ENCODE data around the gene PGAM5. TPM values are rescaled to one million over a fixed set of nuclear protein-coding genes. Genes with fewer than 3 reads are reported as not detected.

The PGAM5 gene
- total and polyA plus RNA-seq, 10 of the 15 experiments (the other 5 are each of a cell fraction or from before 2014, with no cell fraction given), result 8.2 to 90.9 (median 45.3) TPM

GRCh38 chr12:132698341-132698740, 12.3 kb upstream of the PGAM5 start:
- Histone ChIP-seq H3K27me3 (replicated peaks in 1 of 2; ENCODE audit: control insufficient read depth in 2 of 2, insufficient read depth in 2 of 2, low read length in 1 of 2) (no peaks in the 10 kb centered on the region), H3K4me1 (ENCODE audit: control insufficient read depth, insufficient read depth, low read length) (peaks cover 15% of the 10 kb centered on the region), H2AFZ (ENCODE audit: control insufficient read depth, low read depth, low read length) (no peak overlapping the region), H4K20me1 (ENCODE audit: control insufficient read depth, insufficient read depth) (no peaks in the 10 kb centered on the region), H3K4me2 (ENCODE audit: control insufficient read depth, insufficient read depth) (no peak overlapping the region), H3K9ac (ENCODE audit: control insufficient read depth, insufficient read depth, low read length) (no peak overlapping the region), H3K79me2 (ENCODE audit: control insufficient read depth, insufficient read depth, low read length) (peaks cover 5% of the 10 kb centered on the region), H3K27ac (ENCODE audit: control insufficient read depth, insufficient read depth) (no peak overlapping the region), H3K4me3 (no peak overlapping the region), H3K9me3 (replicated peaks; ENCODE audit: control insufficient read depth, insufficient read depth, low read length) (no peaks in the 10 kb centered on the region), H3K36me3 (ENCODE audit: control insufficient read depth in 2 of 2, insufficient read depth in 2 of 2, low read length in 1 of 2) (peaks cover 7 to 12% of the 10 kb centered on the region in 2 experiments)
- BruUV-seq (replicated peaks), result no TSS peak
- SMC1A ChIA-PET (ENCODE audit: uncharacterized antibody, unreplicated experiment), result no interaction called here
- ATAC-seq (no peak), DNase-seq (ENCODE audit: low read depth, low spot score) (no peak), FAIRE-seq (no peak)
- CTCF ChIA-PET, result no interaction called here
- POLR2A ChIA-PET, result no interaction called here
- RAD21 ChIA-PET (ENCODE audit: unreplicated experiment), result no interaction called here
- WGBS (ENCODE audit: insufficient coverage, insufficient replicate concordance, low lambda C conversion rate, missing lambda C conversion rate), result 98% methylated on average over 5 of the region's 5 CpGs
- in situ Hi-C loops (cut with MboI) (no loop called here), intact Hi-C loops (cut with micrococcal nuclease; ENCODE audit: unreplicated experiment) (no loop called here)
- TF ChIP-seq BRCA1 (IDR thresholded peaks at IDR 0.05; ENCODE audit: low read depth, low read length), result no peak
- TF ChIP-seq MYB (IDR thresholded peaks at IDR 0.05; ENCODE audit: borderline replicate concordance, low read depth, low read length), result no peak
- TF ChIP-seq GABPA (IDR thresholded peaks at IDR 0.05; ENCODE audit: low read depth), result no peak
- no peak for TF ChIP-seq MXI1 (IDR thresholded peaks at IDR 0.05; ENCODE audit: low read depth, low read length)
- TF ChIP-seq POU2F2 (IDR thresholded peaks at IDR 0.05; ENCODE audit: borderline replicate concordance, low read depth, low read length), result no peak
- no peak for TF ChIP-seq CHD4 (IDR thresholded peaks at IDR 0.05)
- TF ChIP-seq REST (IDR thresholded peaks at IDR 0.05; ENCODE audit: low read depth, low read length), result no peak
- TF ChIP-seq TCF3 (IDR thresholded peaks at IDR 0.05; ENCODE audit: borderline replicate concordance, insufficient read depth, low read depth, low read length), result no peak
- TF ChIP-seq, protein P1, sequence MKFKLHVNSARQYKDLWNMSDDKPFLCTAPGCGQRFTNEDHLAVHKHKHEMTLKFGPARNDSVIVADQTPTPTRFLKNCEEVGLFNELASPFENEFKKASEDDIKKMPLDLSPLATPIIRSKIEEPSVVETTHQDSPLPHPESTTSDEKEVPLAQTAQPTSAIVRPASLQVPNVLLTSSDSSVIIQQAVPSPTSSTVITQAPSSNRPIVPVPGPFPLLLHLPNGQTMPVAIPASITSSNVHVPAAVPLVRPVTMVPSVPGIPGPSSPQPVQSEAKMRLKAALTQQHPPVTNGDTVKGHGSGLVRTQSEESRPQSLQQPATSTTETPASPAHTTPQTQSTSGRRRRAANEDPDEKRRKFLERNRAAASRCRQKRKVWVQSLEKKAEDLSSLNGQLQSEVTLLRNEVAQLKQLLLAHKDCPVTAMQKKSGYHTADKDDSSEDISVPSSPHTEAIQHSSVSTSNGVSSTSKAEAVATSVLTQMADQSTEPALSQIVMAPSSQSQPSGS (IDR thresholded peaks at IDR 0.05; ENCODE audit: low read length), result no peak
- TF ChIP-seq NFIC (IDR thresholded peaks at IDR 0.05; ENCODE audit: low read depth, low read length), result no peak
- no peak for TF ChIP-seq ELK1 (IDR thresholded peaks at IDR 0.05; ENCODE audit: low read depth, low read length)
- TF ChIP-seq BCL11A (IDR thresholded peaks at IDR 0.05; ENCODE audit: low read depth, low read length), result no peak
- TF ChIP-seq, protein P2, sequence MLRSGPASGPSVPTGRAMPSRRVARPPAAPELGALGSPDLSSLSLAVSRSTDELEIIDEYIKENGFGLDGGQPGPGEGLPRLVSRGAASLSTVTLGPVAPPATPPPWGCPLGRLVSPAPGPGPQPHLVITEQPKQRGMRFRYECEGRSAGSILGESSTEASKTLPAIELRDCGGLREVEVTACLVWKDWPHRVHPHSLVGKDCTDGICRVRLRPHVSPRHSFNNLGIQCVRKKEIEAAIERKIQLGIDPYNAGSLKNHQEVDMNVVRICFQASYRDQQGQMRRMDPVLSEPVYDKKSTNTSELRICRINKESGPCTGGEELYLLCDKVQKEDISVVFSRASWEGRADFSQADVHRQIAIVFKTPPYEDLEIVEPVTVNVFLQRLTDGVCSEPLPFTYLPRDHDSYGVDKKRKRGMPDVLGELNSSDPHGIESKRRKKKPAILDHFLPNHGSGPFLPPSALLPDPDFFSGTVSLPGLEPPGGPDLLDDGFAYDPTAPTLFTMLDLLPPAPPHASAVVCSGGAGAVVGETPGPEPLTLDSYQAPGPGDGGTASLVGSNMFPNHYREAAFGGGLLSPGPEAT (IDR thresholded peaks at IDR 0.05; ENCODE audit: low read depth), result no peak
- no peak for TF ChIP-seq PAX5 (IDR thresholded peaks at IDR 0.05; ENCODE audit: borderline replicate concordance, low read depth, low read length)
- no peak for TF ChIP-seq YY1 (IDR thresholded peaks at IDR 0.05; ENCODE audit: low read depth, low read length)
- TF ChIP-seq, protein P3, sequence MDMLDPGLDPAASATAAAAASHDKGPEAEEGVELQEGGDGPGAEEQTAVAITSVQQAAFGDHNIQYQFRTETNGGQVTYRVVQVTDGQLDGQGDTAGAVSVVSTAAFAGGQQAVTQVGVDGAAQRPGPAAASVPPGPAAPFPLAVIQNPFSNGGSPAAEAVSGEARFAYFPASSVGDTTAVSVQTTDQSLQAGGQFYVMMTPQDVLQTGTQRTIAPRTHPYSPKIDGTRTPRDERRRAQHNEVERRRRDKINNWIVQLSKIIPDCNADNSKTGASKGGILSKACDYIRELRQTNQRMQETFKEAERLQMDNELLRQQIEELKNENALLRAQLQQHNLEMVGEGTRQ (IDR thresholded peaks at IDR 0.05; ENCODE audit: borderline replicate concordance, low read depth, low read length), result no peak
- no peak for TF ChIP-seq NFXL1 (IDR thresholded peaks at IDR 0.05; ENCODE audit: borderline replicate concordance)
- no peak for TF ChIP-seq HCFC1 (IDR thresholded peaks at IDR 0.05; ENCODE audit: low read length)

All from GM12878 (cell line).